PC-9 (cell line): ENCODE data around the gene SIGLEC11. TPM values are rescaled to one million over a fixed set of nuclear protein-coding genes. Genes with fewer than 3 reads are reported as not detected.
"Not testable (repeated sequence)": the region's sequence is repeated elsewhere in the genome, so short reads cannot be mapped to it uniquely, and the experiment has no call there.

ENCODE experiments used
- Bru-seq: library from RNA; stranded (reverse); fragments of 400-500 nt; gene quantifications from one replicate; lab custom pipeline; 2021; lab: Mats Ljungman, UMichigan
- BruChase-seq, 2 experiments: library from RNA; stranded (reverse); fragments of 400-500 nt; gene quantifications; one replicate each; lab custom pipeline; 2021; lab: Mats Ljungman, UMichigan
- BruUV-seq: library from RNA; stranded (reverse); fragments of 400-500 nt; replicated peaks from 2 replicates; lab custom pipeline; 2021; lab: Mats Ljungman, UMichigan
- CTCF ChIA-PET: fragments of 300-600 bp; sonication (Branson Sonifier 250); formaldehyde crosslinking; loops from one replicate; lab custom pipeline; 2022; ENCODE audit warnings: antibody characterized with exemption; lab: Charles Lee
- POLR2A ChIA-PET: fragments of 300-600 bp; sonication (Branson Sonifier 250); formaldehyde crosslinking; loops from one replicate; lab custom pipeline; 2022; ENCODE audit warnings: antibody characterized with exemption; ENCODE audit not compliant: unreplicated experiment; lab: Charles Lee
- DNase-seq, 2 experiments: peaks; one replicate each; pipeline versions ENCODE4 v3.0.0 to v3.0.0-alpha.2; 2015 to 2022; ENCODE audit warnings: mixed read lengths in 1 of 2
- H2AFZ ChIP-seq: fragments of 200-600 bp; sonication (generic); 2 replicates; pipeline ENCODE4 v1.8.1; 2017; ENCODE audit warnings: antibody characterized with exemption
- H3F3A ChIP-seq: fragments of 200-600 bp; sonication (generic); 2 replicates; pipeline ENCODE4 v1.8.1; 2017; ENCODE audit warnings: antibody characterized with exemption, mild to moderate bottlenecking, low read depth; ENCODE audit not compliant: insufficient read depth
- H3K27ac ChIP-seq: fragments of 200-600 bp; sonication (generic); 2 replicates; pipeline ENCODE4 v1.6.1; 2016; ENCODE audit warnings: mixed run types
- H3K27me3 ChIP-seq: fragments of 200-600 bp; sonication (generic); 2 replicates; pipeline ENCODE4 v1.6.1; 2016; ENCODE audit warnings: low read depth, mixed run types; ENCODE audit not compliant: insufficient read depth
- H3K36me3 ChIP-seq: fragments of 200-600 bp; sonication (generic); 2 replicates; pipeline ENCODE4 v1.6.1; 2016; ENCODE audit warnings: low read depth, mixed run types
- H3K4me1 ChIP-seq: fragments of 200-600 bp; sonication (generic); replicated peaks from 2 replicates; pipeline ENCODE4 v1.6.1; 2016; ENCODE audit warnings: mixed run types; ENCODE audit not compliant: insufficient read depth
- H3K4me2 ChIP-seq: fragments of 200-600 bp; sonication (generic); 2 replicates; pipeline ENCODE4 v1.6.1; 2017; ENCODE audit warnings: mixed run types
- H3K4me3 ChIP-seq: fragments of 200-600 bp; sonication (generic); 2 replicates; pipeline ENCODE4 v1.6.1; 2016; ENCODE audit warnings: mixed run types
- H3K79me2 ChIP-seq: fragments of 200-600 bp; sonication (generic); 2 replicates; pipeline ENCODE4 v1.6.1; 2017; ENCODE audit warnings: low read depth, mixed run types
- H3K9me2 ChIP-seq: fragments of 200-600 bp; sonication (generic); 2 replicates; pipeline ENCODE4 v1.8.1; 2017; ENCODE audit warnings: mild to moderate bottlenecking; ENCODE audit not compliant: insufficient read depth
- H3K9me3 ChIP-seq: fragments of 200-600 bp; sonication (generic); 2 replicates; pipeline ENCODE4 v1.8.1; 2016; ENCODE audit warnings: low read depth; ENCODE audit not compliant: insufficient read depth
- H4K20me1 ChIP-seq: fragments of 200-600 bp; sonication (generic); 2 replicates; pipeline ENCODE4 v1.8.1; 2017; ENCODE audit not compliant: insufficient read depth
- EZH2 ChIP-seq: fragments of 200-600 bp; sonication (generic); IDR thresholded peaks from 2 replicates; pipeline ENCODE4 v1.8.0; 2017; ENCODE audit warnings: antibody characterized with exemption, low read depth
- intact Hi-C: fragments of 100-400 bp; cut with micrococcal nuclease; formaldehyde crosslinking; loops from one replicate; pipeline ENCODE4 v1.10.0; 2022; ENCODE audit not compliant: unreplicated experiment
- long read RNA-seq: library from polyadenylated mRNA; stranded (forward); transcript quantifications from one replicate; pipeline ENCODE4 v2.0.0, GENCODE V29; 2022
- total RNA-seq: library from RNA; stranded (reverse); gene quantifications from 2 replicates; pipeline ENCODE4 v1.2.3, GENCODE V29; 2021
- TF ChIP-seq, protein P1 (sequence below): fragments of 200-600 bp; sonication (generic); conservative IDR thresholded peaks from 2 replicates; pipeline ENCODE4 v1.6.1; 2017; ENCODE audit warnings: mixed run types, antibody characterized with exemption, mild to moderate bottlenecking, moderate library complexity

SIGLEC11 gene, protein sequence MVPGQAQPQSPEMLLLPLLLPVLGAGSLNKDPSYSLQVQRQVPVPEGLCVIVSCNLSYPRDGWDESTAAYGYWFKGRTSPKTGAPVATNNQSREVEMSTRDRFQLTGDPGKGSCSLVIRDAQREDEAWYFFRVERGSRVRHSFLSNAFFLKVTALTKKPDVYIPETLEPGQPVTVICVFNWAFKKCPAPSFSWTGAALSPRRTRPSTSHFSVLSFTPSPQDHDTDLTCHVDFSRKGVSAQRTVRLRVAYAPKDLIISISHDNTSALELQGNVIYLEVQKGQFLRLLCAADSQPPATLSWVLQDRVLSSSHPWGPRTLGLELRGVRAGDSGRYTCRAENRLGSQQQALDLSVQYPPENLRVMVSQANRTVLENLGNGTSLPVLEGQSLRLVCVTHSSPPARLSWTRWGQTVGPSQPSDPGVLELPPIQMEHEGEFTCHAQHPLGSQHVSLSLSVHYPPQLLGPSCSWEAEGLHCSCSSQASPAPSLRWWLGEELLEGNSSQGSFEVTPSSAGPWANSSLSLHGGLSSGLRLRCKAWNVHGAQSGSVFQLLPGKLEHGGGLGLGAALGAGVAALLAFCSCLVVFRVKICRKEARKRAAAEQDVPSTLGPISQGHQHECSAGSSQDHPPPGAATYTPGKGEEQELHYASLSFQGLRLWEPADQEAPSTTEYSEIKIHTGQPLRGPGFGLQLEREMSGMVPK
- not detected in 2 replicates for total RNA-seq
- not detected for Bru-seq, nascent RNA
- BruChase-seq, experiment 1, labeled RNA remaining after a 2-hour chase: not detected
- not detected for BruChase-seq, experiment 2, labeled RNA remaining after a 6-hour chase
- long read RNA-seq: 0 reads

DNA sequence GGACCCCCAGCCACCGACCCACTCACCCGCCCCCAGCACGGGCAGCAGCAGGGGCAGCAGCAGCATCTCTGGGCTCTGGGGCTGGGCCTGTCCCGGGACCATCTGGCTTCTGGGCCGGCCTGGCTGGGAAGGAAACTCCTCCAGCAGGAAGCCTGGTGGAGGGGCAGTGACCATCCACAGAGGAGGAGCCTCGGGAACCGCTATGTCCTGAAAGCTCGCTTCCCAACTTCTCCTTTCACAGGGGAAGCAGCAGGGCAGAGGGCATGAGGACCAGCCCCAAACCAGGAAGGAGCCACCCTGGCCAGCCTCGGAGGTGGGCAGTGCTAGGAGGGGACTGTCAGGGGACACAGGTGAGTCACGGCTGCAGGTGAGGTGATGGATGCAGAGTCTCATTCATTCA, at the start of gene SIGLEC11:
Gene SIGLEC11 (minus strand): TSS at position 193 of the 400 bp plus-strand sequence. CDS start 91 bp downstream, at position 102.
- H3K4me3 ChIP-seq, CTCF ChIA-PET, POLR2A ChIA-PET, H3K9me2 ChIP-seq, H3K9me3 ChIP-seq, H2AFZ ChIP-seq, H3K4me2 ChIP-seq, H3K4me1 ChIP-seq, H3K27ac ChIP-seq, H3K36me3 ChIP-seq, H4K20me1 ChIP-seq, H3F3A ChIP-seq, H3K79me2 ChIP-seq, BruUV-seq, intact Hi-C loops, DNase-seq: not testable (repeated sequence)
- H3K27me3 ChIP-seq: peaks cover 29% of the 10 kb centered on the region

DNA sequence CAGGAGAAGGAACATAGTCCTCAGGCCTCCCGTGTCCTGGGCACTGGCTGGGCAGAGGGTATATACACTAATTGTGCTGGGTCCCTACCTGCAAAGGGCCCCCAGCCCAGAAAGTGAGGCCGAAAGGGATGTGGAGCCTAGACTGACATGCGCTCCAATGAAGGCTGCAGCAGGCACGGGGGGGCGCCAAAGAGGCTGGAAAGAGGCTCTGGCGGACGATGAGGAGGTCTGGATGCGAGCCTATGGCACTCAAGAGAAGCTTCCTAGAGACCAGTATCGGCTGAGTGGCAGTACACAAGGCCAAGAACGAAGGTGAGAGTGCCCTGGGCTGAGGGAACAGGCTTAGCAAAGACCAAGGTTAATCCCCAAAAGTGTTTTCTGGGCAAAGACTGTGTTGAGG, 47.6 kb upstream of the SIGLEC11 start:
- Histone ChIP-seq H3K9me2 (no peaks in the 10 kb centered on the region), H3K36me3 (peaks cover 20% of the 10 kb centered on the region), H2AFZ (no peak overlapping the region), H3K27me3 (no peaks in the 10 kb centered on the region), H3K27ac (no peak overlapping the region), H3K79me2 (no peaks in the 10 kb centered on the region), H3F3A (peaks cover 11% of the 10 kb centered on the region), H3K4me1 (peaks cover 20% of the 10 kb centered on the region), H3K9me3 (no peaks in the 10 kb centered on the region), H3K4me2 (no peak overlapping the region), H4K20me1 (peaks cover 5% of the 10 kb centered on the region; the same call in 1 of the 2 replicates), H3K4me3 (no peak overlapping the region)
- CTCF ChIA-PET: no interaction called here
- POLR2A ChIA-PET: no interaction called here
- intact Hi-C loops: no loop called here
- no peak for TF ChIP-seq EZH2
- TF ChIP-seq, protein P1, sequence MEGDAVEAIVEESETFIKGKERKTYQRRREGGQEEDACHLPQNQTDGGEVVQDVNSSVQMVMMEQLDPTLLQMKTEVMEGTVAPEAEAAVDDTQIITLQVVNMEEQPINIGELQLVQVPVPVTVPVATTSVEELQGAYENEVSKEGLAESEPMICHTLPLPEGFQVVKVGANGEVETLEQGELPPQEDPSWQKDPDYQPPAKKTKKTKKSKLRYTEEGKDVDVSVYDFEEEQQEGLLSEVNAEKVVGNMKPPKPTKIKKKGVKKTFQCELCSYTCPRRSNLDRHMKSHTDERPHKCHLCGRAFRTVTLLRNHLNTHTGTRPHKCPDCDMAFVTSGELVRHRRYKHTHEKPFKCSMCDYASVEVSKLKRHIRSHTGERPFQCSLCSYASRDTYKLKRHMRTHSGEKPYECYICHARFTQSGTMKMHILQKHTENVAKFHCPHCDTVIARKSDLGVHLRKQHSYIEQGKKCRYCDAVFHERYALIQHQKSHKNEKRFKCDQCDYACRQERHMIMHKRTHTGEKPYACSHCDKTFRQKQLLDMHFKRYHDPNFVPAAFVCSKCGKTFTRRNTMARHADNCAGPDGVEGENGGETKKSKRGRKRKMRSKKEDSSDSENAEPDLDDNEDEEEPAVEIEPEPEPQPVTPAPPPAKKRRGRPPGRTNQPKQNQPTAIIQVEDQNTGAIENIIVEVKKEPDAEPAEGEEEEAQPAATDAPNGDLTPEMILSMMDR: no peak
- BruUV-seq: no TSS peak
- no peak for DNase-seq

DNA sequence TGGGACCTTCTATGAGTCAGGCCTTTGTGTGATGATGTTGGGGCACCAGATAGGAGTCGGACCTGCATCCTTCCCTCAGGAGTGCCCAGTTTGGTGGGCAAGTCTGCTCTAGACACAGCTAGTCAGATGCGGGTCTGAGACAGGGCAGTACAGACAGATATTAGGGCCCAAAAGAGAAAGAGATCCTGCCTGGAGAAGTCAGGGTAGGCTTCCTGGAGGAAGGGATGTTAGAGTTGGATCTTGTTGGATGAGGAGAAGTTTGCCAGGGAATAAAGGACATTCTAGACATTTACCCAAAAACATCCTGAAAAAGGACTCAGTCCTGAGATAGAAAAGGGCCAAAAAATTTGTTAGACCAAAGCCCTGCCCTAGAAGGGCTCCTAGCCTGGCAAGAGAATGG, 47.0 kb upstream of the SIGLEC11 start:
- H3K4me2 ChIP-seq: no peak overlapping the region
- peaks cover 11% of the 10 kb centered on the region for H3F3A ChIP-seq
- H3K9me3 ChIP-seq: no peaks in the 10 kb centered on the region
- H2AFZ ChIP-seq: no peak overlapping the region
- no peak for DNase-seq
- intact Hi-C loops: no loop called here
- H3K9me2 ChIP-seq: no peaks in the 10 kb centered on the region
- no peaks in the 10 kb centered on the region for H3K27me3 ChIP-seq
- ChIA-PET POLR2A (no interaction called here), CTCF (no interaction called here)
- H4K20me1 ChIP-seq: peaks cover 9% of the 10 kb centered on the region; the same call in 1 of the 2 replicates
- BruUV-seq: no TSS peak
- no peak overlapping the region for H3K27ac ChIP-seq
- no peak overlapping the region for H3K4me3 ChIP-seq
- H3K36me3 ChIP-seq: peaks cover 20% of the 10 kb centered on the region
- H3K4me1 ChIP-seq: peaks cover 24% of the 10 kb centered on the region
- TF ChIP-seq EZH2: no peak
- TF ChIP-seq, protein P1: no peak
- no peaks in the 10 kb centered on the region for H3K79me2 ChIP-seq
